Kidney tubule cell (primary cell): ENCODE data around the gene DPYSL3.

Experiments used
- DNase-seq: peaks from one replicate; pipeline ENCODE4 v3.0.0-alpha.2; 2018; ENCODE audit warnings: low spot score

The DPYSL3 gene

GRCh38 chr5:147512659-147513379 lies 3.0 kb upstream of the DPYSL3 start:
- no peak for DNase-seq

DNA sequence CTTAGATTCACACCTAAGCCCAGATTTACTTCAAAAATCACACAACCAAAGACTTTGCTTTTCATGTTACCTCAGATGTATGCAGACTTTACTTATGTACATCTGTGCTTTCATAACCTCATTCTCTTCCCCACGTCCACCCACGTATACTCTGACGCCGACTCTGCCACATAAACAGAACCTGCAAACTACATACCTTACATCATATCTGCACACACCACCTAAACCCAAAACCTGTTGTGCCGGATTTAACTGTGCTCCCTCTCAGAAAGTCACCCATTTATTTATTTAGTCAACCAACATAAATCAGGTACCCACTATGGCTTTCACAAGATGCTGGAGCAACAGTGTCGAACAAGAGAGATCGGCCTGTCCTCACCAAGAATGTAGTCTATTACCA lies 1.0 kb upstream of the DPYSL3 start:
- DNase-seq, result no peak

GRCh38 chr5:147509041-147509709 lies 693 bp downstream of the DPYSL3 start:
- DNase-seq, result peak; percentile 10

DNA sequence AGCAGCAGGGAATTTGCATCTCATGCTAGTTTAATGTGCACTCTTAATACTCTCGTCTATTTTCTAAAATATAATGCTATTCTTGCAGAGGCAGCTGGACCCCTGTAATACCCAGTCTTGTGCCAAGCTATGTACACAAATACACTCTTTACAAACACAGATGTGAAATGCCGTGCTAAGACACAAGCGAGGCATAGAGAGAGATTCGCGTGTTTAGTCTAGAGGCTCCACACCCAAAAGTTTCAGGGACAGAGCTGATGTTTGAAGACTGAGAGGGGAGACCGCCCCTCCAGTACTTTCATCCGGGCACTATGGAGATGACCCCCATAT lies 1.2 kb downstream of the DPYSL3 start:
- no peak for DNase-seq

DNA sequence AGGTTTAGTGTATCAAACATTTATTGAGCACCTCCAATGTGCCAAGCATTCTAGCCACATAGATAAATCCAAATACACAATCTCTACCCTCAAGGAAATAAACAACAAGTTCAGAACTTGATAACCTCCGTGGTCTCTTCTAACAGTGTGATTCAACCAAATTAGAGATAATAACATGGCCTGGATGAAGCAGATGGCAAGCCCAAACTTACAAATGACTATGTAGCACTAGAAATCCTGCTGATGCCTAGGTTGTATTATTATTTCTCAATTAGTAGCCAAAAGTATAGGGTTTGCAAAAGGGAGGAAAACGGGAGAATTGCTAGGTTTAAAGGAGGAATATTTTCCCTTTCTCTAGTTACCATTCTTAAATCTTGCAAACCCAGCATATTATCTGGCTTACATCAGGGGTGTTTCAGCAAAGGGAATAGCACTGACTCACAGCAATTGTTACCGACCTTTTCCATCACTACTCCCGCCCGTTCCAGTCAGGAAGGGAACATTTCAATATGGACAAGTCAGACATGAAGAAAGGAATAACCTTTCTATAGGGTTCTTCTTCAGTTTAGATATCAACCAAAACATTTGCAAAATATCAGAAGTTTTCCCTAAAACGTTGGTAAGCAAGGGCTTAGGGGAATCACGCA lies 2.3 kb downstream of the DPYSL3 start:
- no peak for DNase-seq

DNA sequence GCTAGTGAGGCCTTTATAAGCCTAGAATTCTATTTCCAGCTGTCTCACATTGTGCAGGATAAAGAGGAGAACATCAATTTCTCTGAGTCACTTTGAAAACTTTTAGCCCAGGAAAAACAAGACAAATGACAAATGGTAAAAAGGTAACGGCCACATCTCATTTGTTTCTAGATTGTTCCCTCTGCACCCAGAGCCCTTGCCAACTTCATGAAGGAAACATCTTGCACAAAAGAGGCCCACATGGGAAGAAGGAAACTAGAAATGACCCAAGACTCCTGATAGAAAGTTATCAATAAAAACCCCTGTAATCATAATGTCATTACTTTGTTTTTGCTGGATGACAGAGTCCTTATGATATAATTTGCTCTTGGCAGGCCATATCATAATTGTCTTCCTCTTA lies 5.3 kb downstream of the DPYSL3 start:
- no peak for DNase-seq

DNA sequence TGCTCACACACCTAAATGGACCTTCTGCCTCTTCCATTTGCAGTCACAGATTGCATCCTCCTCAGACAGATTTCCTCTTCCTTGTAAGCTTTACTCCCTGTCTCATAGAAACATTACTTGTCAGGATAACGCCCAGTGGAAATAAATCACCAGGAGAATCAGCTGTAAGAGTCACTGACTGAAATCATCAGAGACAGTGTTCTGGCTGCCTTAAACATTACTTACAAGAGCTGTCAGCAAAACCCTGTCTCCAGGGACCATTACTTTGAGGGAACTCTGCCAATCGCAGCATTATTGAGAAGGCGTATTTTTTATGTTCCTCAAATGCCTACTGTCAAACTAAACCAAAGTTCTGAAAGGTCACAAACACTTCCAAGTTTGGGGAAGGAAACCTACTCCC lies 5.9 kb downstream of the DPYSL3 start:
- peak; percentile 48 for DNase-seq

DNA sequence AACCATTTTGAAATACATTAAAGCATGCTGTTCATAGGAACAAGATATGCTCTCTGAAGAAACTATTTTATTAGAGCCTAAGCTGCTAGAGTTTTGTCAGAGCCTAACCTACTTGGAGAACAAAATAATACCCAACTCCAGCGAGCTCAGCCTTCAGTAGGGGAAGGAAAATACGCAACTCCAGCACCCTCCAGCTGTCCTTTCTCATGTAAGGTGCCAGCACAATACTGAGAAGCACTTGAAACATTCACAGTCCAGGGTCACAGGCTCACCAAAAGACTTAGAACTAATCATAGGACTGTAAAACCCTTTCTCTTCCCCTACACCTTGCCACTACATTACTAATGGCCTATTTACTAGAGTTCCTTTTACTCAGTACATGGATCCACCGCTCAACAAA lies 18.9 kb downstream of the DPYSL3 start:
- DNase-seq, result no peak

DNA sequence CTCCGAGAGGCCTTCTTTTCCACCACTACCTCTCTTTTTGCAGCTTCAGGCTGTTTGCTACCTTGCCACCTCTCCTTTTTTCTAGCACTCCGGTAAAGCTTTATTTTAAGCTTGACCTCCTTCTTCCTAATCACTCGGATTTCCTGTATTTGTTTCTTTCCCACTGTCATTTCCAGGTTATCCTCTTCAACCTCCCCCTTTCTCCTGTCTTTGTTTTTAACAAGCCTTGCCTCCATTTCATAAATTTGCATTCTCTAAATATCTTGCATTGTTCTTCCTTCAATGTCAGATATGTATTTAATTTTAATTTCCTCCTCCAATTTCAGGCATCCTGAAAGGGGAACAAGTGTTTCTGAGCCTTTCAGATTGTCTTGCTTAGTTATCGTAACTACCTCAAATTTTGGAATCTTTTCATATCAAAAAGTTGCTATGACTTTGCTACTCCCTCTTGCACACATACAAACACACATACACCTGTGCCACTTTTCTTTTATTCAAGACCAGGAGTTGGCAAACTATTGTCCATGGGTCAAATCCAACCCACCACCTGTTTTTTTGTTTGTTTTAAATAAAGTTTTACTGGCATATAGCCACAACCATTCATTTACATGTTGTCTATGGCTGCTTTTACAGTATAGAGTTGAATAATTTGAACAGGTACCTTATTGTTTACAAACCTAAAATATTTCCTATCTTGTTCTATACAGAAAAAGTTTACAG lies 22.7 kb downstream of the DPYSL3 start:
- no peak for DNase-seq

- no peak for DNase-seq
These were observed 24.1 kb downstream of the DPYSL3 start for GRCh38 chr5:147485814-147486213.

- DNase-seq, result no peak
These were observed 24.8 kb downstream of the DPYSL3 start for GRCh38 chr5:147485046-147485445.

GRCh38 chr5:147484708-147485020 lies 25.2 kb downstream of the DPYSL3 start:
- no peak for DNase-seq

GRCh38 chr5:147483961-147484707 lies 25.7 kb downstream of the DPYSL3 start:
- DNase-seq, result peak; percentile 89

- DNase-seq, result peak; percentile 42
These were observed 26.6 kb downstream of the DPYSL3 start for GRCh38 chr5:147483188-147483790.

GRCh38 chr5:147482706-147483180 lies 27.1 kb downstream of the DPYSL3 start:
- peak; percentile 40 for DNase-seq

- DNase-seq, result peak; percentile 71
These were observed 27.8 kb downstream of the DPYSL3 start for GRCh38 chr5:147481874-147482705.

- peak; percentile 34 for DNase-seq
These were observed 28.5 kb downstream of the DPYSL3 start for GRCh38 chr5:147481376-147481775.

DNA sequence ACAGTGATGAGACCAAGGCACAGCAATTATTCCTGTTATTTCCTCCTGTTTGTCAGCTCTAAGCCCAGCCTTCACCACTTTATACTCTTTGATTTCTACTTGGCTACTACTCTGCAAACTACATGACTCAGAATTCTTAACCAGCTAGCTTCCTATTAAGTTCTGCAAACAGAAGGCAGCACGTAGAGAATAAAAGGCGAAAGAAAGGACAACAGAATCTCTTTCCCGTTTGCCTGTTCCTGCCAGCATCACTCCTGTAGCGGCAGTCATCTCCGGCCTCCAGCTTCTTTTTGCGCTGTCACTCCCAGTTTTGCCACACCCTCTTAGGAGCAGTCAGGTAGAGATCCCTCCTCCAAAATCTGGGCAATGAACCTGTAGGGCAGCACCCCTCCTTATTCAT lies 29.9 kb downstream of the DPYSL3 start:
- DNase-seq, result peak; percentile 64

DNA sequence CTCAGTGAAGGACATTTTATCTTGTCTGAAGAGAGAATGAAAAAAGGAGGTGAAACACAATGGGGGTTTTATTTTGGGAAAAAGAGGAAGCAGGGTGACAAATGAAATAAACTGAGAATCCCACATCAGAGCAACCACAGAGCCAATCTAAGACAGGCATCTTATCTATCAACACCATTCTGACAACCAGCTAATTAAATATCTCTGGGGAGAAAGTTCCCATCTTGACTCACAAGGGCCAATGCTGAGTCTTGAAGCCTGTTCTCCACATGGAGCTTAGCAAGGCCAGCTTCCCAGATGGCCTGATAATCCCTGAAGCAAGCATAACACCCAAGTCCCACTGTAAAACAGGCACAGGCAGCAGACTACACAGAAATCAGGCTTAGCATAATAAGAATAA lies 30.4 kb downstream of the DPYSL3 start:
- DNase-seq, result no peak

- no peak for DNase-seq
These were observed 35.7 kb downstream of the DPYSL3 start for GRCh38 chr5:147474140-147474539.
